Fibroblast of peridontal ligament (primary cell): ENCODE results near the gene RAB35.

Source experiments
- DNase-seq: peaks from one replicate; pipeline ENCODE4 v3.0.0-alpha.2; 2010; ENCODE audit errors: extremely low read depth

The RAB35 gene

GRCh38 chr12:120086801-120087621, 29.5 kb downstream of the RAB35 start:
- DNase-seq = peak; percentile 98

DNA sequence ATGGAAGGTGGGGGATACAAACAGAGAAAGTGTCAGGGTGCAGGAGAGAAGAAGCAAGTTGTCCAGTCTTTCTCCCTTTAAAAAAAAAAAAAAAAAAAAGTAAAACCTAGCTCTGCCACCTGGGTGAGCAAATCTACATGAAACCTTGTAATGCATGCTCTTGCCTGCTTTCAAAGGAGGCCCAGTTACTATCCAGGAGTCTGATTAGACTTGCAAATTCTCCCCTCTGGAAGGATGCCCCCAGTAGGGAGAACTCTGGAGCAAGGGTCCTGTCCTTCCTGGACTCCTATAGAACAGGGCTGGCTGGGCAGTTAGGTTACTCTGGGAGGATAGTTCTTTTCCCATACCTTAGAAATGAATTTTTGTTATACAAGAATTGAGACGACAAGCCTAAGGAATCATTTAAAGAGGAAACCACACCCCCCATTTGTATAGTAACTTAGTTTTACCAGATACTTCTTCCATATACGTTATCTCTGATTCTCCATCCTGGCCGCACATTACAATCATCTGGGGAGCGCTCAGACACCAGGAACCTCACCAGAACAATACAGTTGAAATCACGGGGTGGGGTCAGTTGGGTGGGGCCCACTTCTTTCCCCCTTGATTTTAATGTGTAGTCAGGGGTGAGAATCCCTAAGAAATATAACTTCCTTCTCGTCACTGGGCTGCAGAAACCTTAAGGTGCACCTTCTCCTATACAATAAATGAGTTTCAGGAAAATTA, 30.5 kb downstream of the RAB35 start:
- no peak for DNase-seq

DNA sequence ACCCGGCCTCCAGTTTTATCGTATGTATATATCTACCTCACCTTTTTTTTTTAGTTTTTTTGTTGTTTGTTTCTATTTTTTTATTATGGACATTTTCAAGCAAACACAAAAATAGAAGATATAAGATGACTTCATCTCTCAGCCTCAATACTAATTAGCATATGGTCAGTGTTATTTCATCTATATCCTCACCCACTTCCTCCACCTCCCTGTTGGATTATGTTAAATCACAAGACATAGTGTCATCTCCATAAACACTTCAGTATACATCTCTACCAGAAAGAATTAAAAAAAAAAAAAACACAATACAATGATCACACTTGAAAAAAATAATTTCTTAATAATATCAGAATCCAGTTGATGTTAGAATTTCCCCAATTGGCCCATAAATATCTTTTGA, 34.9 kb downstream of the RAB35 start:
- DNase-seq = no peak

DNA sequence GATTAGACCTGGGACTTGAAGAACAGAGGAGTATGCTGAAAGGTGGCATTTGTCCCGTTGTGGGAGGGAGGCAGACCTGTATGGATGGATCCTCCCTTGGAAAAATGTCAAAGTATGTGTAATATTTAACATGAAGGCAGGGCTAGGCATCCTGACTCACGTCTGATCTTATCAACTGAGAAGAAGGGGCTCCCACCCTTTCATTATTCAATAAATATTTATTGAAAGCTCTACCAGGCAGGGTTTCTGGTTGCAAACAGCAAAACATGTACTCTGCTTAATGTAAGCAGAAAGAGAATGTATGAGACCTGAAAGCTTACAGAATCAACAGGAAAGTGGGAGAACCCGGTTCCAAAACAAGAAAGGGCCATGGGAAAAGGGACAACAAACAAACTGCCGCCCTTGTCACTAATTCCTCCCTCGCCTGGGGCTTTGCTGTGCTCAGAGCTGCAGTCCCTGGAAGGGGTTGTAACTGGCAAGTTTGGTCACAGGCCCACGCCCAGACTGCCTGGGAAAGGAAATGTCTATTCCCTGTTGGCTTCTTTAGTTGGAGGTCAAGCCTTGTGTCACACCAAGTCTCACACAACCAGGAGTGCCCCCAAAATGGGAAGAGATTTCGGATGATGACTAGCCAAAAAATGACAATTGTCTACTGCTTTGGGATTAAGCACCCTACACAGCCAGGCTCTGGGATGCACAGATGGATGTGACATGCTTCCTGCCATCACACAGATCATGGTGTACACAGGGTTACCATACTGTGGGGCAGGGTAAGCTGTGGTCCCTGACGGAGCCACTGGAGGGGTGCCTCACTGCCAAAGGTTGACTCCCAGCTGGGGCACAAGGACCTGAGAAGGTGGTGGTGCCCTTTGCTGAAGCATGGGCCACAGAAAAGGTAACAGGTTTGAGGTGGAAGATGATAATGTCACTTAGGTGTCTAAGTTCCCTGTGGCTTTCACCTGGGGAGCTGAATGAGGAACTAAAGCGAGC, 36.8 kb downstream of the RAB35 start:
- no peak for DNase-seq

DNA sequence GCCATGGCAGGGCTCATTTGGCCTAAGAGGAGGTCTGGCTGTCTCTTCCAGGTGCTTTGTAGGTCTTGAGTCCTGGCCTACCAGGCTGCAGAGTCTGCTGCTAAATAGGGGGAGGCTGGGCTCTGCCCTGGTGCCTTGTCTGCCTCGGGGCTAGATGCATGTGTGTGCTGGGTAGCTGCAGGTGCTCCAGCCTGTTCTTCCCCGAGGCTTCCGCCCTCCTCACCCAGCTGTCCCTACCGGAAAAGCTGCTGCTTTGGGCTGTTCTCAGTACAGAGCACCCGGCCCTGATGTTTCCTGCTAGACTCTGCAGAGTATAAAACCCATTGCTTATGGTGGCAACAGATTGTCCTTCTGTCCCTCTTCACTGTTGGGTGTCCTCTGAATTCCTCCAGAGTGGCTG, 37.7 kb downstream of the RAB35 start:
- no peak for DNase-seq

- DNase-seq = no peak
Measured at GRCh38 chr12:120077260-120077659, 39.3 kb downstream of the RAB35 start.

- no peak for DNase-seq
Measured at GRCh38 chr12:120076651-120077050, 39.9 kb downstream of the RAB35 start.

GRCh38 chr12:120075034-120075616, 41.4 kb downstream of the RAB35 start:
- no peak for DNase-seq

DNA sequence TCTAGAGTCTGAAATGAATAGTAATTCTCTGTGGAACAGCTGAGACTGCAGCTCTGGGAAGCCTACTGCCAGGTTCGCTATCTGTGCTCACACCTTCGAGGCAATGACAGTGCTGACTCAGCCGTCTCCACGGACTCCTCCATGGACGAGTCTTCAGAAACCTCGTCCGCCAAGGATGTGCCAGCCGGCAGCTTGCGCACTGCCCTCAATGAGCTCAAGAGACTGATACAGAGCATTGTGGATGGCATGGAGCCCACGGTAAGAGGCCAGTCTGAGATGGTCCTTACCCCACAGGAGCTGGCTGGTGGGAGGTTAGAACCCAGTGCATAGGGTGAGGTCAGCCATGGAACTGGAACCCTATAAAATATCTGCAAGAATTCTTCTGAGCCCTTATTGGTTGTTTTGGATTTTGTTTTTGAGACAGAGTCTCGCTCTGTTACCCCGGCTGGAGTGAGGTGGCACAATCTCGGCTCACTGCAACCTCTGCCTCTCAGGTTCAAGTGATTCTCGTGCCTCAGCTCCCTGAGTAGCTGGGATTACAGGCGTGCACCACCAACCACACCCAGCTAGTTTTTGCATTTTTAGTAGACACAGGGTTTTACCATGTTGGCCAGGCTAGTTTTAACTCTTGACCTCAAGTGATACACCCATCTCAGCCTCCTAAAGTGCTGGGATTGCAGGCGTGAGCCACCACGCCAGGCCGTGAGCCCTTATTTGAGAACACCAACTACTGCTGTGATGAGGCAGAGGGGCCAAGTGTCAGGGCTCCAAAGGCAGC, 43.9 kb downstream of the RAB35 start:
- DNase-seq = no peak

- DNase-seq = no peak
Measured at GRCh38 chr12:120071493-120072020, 45.0 kb downstream of the RAB35 start.

GRCh38 chr12:120069278-120069677, 47.3 kb downstream of the RAB35 start:
- DNase-seq = no peak

DNA sequence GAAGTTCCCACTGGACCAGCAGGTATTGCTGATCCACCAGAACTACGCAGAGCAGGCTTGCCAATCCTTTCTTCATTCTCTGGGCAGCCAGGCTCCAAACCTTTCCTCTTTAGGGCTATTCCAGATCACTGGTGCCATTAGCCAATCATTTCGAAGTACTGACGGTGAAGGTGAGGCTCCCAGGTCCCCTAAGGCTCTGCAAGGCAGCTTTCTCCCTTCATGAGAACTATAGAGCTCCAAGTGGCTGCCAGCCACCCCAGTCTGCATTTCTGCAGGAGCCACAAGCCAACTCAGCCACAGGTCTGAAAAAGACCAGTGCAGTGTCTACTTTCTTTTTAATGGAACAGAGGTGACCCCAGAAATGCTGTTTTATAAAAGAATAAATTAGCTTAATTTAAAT, 48.7 kb downstream of the RAB35 start:
- no peak for DNase-seq

DNA sequence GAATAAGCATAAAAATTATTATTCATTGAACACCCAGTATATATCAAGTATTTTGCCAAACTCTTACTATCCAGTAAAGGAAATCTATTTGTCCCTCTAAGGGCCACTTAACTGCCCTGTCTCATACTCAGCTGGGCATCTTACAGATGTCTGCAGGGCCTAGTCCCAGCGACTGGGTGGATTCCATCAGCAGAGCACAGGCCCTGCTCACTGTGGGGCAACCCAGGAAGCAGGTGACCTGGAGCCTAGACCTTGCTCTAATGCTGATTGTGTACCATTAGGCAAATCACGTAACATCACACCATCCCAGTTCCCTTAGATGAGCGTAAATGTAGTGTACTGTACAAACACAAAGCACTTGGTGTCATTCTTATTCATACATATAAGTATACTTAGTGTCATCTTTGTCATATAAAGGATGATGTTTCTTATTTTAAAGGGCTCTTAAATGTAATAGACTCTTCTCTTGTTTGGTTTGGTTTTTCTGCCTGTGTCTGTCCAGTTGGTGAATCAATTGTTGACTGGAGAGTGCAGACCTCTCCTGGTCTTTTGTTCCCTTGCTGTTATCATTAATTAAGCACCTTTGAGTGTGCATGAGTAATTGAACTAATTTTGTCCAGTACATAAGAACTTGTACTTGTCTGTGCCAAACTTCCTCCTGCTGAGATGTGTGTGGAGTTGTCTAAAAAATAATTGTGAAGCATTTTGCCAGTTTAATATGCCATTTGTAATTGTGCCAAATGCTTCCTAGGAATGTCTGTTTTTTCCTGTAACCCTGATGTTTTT, 49.3 kb downstream of the RAB35 start:
- DNase-seq = no peak

- DNase-seq = no peak
Measured at GRCh38 chr12:120066341-120066740, 50.2 kb downstream of the RAB35 start.

DNA sequence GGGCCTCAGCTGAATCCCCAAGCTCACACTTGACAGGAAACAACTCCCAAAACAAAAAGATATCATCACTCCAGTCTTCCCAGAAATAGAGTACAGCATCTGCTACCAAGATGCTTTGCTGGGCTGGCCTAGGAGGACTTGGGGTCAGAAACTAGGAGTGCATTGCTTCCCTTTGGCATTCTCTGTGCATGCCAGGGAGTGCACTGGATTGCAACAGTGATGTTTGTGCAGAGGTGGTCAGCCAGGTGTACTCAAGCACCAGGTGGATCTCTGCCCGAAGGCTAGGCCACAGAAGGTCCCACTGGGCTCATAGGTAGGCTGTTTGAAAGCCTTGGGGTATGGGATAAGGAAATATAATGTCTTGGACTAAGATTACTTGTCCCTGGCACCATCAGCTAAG, 51.1 kb downstream of the RAB35 start:
- DNase-seq = no peak

- no peak for DNase-seq
Measured at GRCh38 chr12:120064054-120064940, 52.3 kb downstream of the RAB35 start.

DNA sequence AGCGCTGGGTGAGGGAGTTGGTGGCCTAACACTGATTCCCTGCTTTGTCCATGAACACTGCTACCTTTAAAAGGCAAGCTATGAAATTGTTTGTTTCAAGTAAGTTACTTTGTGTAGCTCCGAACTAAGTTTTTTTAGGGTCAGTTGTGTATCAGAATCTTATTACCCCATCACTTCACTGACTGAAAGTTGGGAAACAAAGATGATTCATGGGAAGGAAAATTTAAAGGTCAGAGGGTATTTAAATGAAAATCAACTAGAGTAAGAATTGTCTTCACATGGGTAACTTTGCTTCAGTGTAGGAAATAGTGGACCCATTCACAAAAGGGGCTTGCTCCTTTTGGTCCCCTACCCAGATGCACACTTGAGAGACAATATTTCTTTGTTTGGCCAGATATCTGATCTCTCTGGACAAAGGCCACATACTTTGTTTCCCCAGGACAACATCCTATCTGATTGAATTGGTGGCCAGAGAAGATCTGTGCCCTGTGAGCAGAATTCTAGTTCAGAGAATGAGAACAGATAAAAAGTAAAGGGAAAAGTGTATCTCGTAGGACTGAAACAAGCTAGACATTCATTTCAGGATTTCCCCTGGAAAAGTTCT, 53.5 kb downstream of the RAB35 start:
- DNase-seq = no peak

- DNase-seq = no peak
Measured at GRCh38 chr12:120061575-120062214, 54.9 kb downstream of the RAB35 start.
